Lower leg skin (tissue), 3 donors: ENCODE measurements around the gene SOWAHD.

Experiments used
- POLR2A ChIP-seq, 2 donors: fragments of 450-650 bp; IDR thresholded peaks; one replicate each; pipeline ENCODE4 v1.6.1; 2016 to 2017; ENCODE audit warnings: antibody characterized with exemption in 2 of 2, mild to moderate bottlenecking in 1 of 2, moderate library complexity in 1 of 2
- TF ChIP-seq, protein P1 (sequence below), 3 donors: fragments of 450-650 bp; IDR thresholded peaks; one replicate each; pipeline ENCODE4 v1.5.1; 2016; ENCODE audit warnings: antibody characterized with exemption in 3 of 3, mild to moderate bottlenecking in 3 of 3, moderate library complexity in 2 of 3

DNA sequence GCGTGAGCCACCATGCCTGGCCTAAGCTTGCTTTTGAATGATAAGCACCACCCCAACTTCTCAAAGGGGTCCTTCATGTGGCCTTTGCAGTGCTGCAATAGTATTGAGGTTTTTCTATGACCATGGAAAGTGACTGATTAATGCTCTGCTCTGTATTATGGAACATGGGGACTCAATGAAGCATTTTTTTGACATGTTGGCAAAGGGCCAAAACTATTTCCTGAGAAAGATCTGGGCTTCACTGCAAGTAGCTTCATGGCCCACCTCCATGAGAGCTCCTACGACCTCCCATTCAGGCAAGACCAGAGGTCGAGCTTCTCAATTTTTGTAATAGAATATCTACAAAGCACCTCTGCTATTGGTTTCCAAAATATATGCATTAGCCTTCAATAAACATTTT, 48.8 kb upstream of the SOWAHD start:
- TF ChIP-seq, protein P1, sequence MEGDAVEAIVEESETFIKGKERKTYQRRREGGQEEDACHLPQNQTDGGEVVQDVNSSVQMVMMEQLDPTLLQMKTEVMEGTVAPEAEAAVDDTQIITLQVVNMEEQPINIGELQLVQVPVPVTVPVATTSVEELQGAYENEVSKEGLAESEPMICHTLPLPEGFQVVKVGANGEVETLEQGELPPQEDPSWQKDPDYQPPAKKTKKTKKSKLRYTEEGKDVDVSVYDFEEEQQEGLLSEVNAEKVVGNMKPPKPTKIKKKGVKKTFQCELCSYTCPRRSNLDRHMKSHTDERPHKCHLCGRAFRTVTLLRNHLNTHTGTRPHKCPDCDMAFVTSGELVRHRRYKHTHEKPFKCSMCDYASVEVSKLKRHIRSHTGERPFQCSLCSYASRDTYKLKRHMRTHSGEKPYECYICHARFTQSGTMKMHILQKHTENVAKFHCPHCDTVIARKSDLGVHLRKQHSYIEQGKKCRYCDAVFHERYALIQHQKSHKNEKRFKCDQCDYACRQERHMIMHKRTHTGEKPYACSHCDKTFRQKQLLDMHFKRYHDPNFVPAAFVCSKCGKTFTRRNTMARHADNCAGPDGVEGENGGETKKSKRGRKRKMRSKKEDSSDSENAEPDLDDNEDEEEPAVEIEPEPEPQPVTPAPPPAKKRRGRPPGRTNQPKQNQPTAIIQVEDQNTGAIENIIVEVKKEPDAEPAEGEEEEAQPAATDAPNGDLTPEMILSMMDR (IDR thresholded peaks at IDR 0.05): no peak
- no peak for TF ChIP-seq POLR2A (IDR thresholded peaks at IDR 0.05)
